Measurements from ENCODE around the gene PPP1R10. TPM values are rescaled to one million over a fixed set of nuclear protein-coding genes. Genes with fewer than 3 reads are reported as not detected.

PPP1R10 gene
- polyA plus RNA-seq, 1 experiment: 43.2 TPM

- DNase-seq (ENCODE audit: low read depth, low spot score): no peak
- H3K27ac ChIP-seq (ENCODE audit: low read depth, low read length): no peak overlapping the region
- no peak overlapping the region for H3K4me3 ChIP-seq (ENCODE audit: low read depth, low read length)
- CTCF ChIA-PET: interaction anchor here (0.6 to 2.0 kb wide), 3 partner anchors 18 to 82 kb away, joined by 3 to 9 read pairs (median 3); no protein-coding TSS in a partner anchor
- TF ChIP-seq CTCF (IDR thresholded peaks at IDR 0.05; ENCODE audit: low read depth, low read length): no peak
- H3K27me3 ChIP-seq (ENCODE audit: control insufficient read depth, insufficient read depth, low read length): no peaks in the 10 kb centered on the region
- POLR2A ChIA-PET: interaction anchor here (1.1 to 1.9 kb wide), 2 partner anchors 8 to 9 kb away, joined by 4 read pairs; partner anchors contain the start of gene GNL1
- H3K9me3 ChIP-seq (ENCODE audit: control insufficient read depth, insufficient read depth, low read length): no peaks in the 10 kb centered on the region
These were observed 51.3 kb downstream of the PPP1R10 start for GRCh38 chr6:30565772-30566171.

- ChIA-PET CTCF (interaction anchor here (1.4 to 1.8 kb wide), 3 partner anchors 19 to 111 kb away, joined by 3 to 16 read pairs (median 6); no protein-coding TSS in a partner anchor), POLR2A (no interaction called here)
- no peaks in the 10 kb centered on the region for H3K9me3 ChIP-seq (ENCODE audit: control insufficient read depth, insufficient read depth, low read length)
- no peak for TF ChIP-seq CTCF (IDR thresholded peaks at IDR 0.05; ENCODE audit: low read depth, low read length)
- DNase-seq (ENCODE audit: low read depth, low spot score): no peak
- no peak overlapping the region for H3K4me3 ChIP-seq (ENCODE audit: low read depth, low read length)
- H3K27me3 ChIP-seq (ENCODE audit: control insufficient read depth, insufficient read depth, low read length): no peaks in the 10 kb centered on the region
- no peak overlapping the region for H3K27ac ChIP-seq (ENCODE audit: low read depth, low read length)
These were observed 52.9 kb downstream of the PPP1R10 start for GRCh38 chr6:30564114-30564513.

- ChIA-PET POLR2A (interaction anchor here (0.6 kb wide), 1 partner anchor 52 kb away, joined by 6 read pairs; no protein-coding TSS in a partner anchor), CTCF (interaction anchor here (0.6 to 1.8 kb wide), 2 partner anchors 21 to 30 kb away, joined by 3 to 16 read pairs; no protein-coding TSS in a partner anchor)
- H3K27me3 ChIP-seq (ENCODE audit: control insufficient read depth, insufficient read depth, low read length): no peaks in the 10 kb centered on the region
These were observed 54.3 kb downstream of the PPP1R10 start for GRCh38 chr6:30562470-30563425.

GRCh38 chr6:30560930-30561329 lies 56.1 kb downstream of the PPP1R10 start:
- Histone ChIP-seq H3K27ac (ENCODE audit: low read depth, low read length) (no peak overlapping the region), H3K4me3 (ENCODE audit: low read depth, low read length) (no peak overlapping the region), H3K9me3 (ENCODE audit: control insufficient read depth, insufficient read depth, low read length) (no peaks in the 10 kb centered on the region), H3K27me3 (ENCODE audit: control insufficient read depth, insufficient read depth, low read length) (no peaks in the 10 kb centered on the region)
- no peak for TF ChIP-seq CTCF (IDR thresholded peaks at IDR 0.05; ENCODE audit: low read depth, low read length)
- ChIA-PET POLR2A (no interaction called here), CTCF (interaction anchor here (0.8 kb wide), 1 partner anchor 19 kb away, joined by 3 read pairs; no protein-coding TSS in a partner anchor)
- no peak for DNase-seq (ENCODE audit: low read depth, low spot score)

More at GRCh38 chr6:30562470-30563425, 54.3 kb downstream of the PPP1R10 start:
- Histone ChIP-seq H3K9me3 (ENCODE audit: control insufficient read depth, insufficient read depth, low read length) (no peaks in the 10 kb centered on the region), H3K4me3 (ENCODE audit: low read depth, low read length) (no peak overlapping the region), H3K27ac (ENCODE audit: low read depth, low read length) (no peak overlapping the region)
- no peak for TF ChIP-seq CTCF (IDR thresholded peaks at IDR 0.05; ENCODE audit: low read depth, low read length)
- no peak for DNase-seq (ENCODE audit: low read depth, low spot score)

- H3K9me3 ChIP-seq (ENCODE audit: control insufficient read depth, insufficient read depth, low read length): no peaks in the 10 kb centered on the region
- ChIA-PET POLR2A (interaction anchor here (0.6 to 1.7 kb wide), 7 partner anchors 8 to 60 kb away, joined by 3 to 14 read pairs (median 3); partner anchors contain the start of genes ABCF1 and PPP1R10), CTCF (interaction anchor here (0.6 to 6.7 kb wide), 4 partner anchors 15 to 76 kb away, joined by 3 to 101 read pairs (median 4); no protein-coding TSS in a partner anchor)
- no peak for TF ChIP-seq CTCF (IDR thresholded peaks at IDR 0.05; ENCODE audit: low read depth, low read length)
- DNase-seq (ENCODE audit: low read depth, low spot score): no peak
- H3K4me3 ChIP-seq (ENCODE audit: low read depth, low read length): peak overlapping the region; percentile 100
- H3K27ac ChIP-seq (ENCODE audit: low read depth, low read length): peak overlapping the region; percentile 97
- no peaks in the 10 kb centered on the region for H3K27me3 ChIP-seq (ENCODE audit: control insufficient read depth, insufficient read depth, low read length)
These were observed 59.4 kb downstream of the PPP1R10 start for GRCh38 chr6:30557683-30557981.
